ENCODE data around the gene FES.
"Not testable (repeated sequence)": the region's sequence is repeated elsewhere in the genome, so short reads cannot be mapped to it uniquely, and the experiment has no call there.

FES gene

GRCh38 chr15:90905306-90906180 lies 21.2 kb downstream of the FES start:
- no peaks in the 10 kb centered on the region for H3K36me3 ChIP-seq
- H3K27ac ChIP-seq: no peak overlapping the region
- no peak overlapping the region for H3K4me3 ChIP-seq (ENCODE audit: low read depth, low read length)
- H3K27me3 ChIP-seq (ENCODE audit: insufficient read depth, low read depth, severe bottlenecking): peaks cover 57% of the 10 kb centered on the region
- DNase-seq: no peak
- H3K9me3 ChIP-seq (ENCODE audit: severe bottlenecking): no peaks in the 10 kb centered on the region
- TF ChIP-seq, protein P1, sequence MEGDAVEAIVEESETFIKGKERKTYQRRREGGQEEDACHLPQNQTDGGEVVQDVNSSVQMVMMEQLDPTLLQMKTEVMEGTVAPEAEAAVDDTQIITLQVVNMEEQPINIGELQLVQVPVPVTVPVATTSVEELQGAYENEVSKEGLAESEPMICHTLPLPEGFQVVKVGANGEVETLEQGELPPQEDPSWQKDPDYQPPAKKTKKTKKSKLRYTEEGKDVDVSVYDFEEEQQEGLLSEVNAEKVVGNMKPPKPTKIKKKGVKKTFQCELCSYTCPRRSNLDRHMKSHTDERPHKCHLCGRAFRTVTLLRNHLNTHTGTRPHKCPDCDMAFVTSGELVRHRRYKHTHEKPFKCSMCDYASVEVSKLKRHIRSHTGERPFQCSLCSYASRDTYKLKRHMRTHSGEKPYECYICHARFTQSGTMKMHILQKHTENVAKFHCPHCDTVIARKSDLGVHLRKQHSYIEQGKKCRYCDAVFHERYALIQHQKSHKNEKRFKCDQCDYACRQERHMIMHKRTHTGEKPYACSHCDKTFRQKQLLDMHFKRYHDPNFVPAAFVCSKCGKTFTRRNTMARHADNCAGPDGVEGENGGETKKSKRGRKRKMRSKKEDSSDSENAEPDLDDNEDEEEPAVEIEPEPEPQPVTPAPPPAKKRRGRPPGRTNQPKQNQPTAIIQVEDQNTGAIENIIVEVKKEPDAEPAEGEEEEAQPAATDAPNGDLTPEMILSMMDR (IDR thresholded peaks at IDR 0.05; ENCODE audit: low read depth, low read length): no peak

DNA sequence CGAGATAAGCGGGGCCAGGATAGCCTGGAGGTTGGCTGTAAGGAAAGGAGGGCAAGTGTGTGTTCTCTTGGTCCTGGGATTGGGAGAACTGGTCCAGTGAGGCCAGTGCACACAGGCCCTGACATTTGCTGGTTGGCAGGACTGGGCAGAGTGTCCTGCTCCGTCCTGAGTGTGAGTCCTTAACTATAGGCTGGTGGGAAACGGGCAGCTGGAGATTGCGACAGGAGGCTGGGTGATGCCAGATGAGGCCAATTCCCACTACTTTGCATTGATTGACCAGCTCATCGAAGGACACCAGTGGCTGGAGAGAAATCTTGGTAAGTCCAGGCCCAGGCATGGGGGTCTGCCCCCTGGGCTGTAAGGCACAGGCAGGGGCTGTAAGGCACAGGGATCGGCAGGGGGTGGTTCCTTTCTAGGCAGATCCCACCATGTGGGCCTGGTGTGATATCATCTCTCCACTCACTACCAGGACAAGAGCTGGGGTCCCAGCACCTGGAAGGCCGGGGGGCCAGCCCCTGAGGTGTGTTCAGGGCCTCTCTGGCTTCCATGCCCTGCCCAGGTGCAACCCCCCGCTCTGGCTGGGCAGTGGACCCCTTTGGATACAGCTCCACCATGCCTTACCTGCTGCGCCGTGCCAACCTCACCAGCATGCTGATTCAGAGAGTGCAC lies 22.0 kb downstream of the FES start:
- TF ChIP-seq, protein P1 (IDR thresholded peaks at IDR 0.05; ENCODE audit: low read depth, low read length): no peak
- Histone ChIP-seq H3K27ac (no peak overlapping the region), H3K27me3 (ENCODE audit: insufficient read depth, low read depth, severe bottlenecking) (peaks cover 53% of the 10 kb centered on the region), H3K4me3 (ENCODE audit: low read depth, low read length) (no peak overlapping the region), H3K9me3 (ENCODE audit: severe bottlenecking) (no peaks in the 10 kb centered on the region), H3K36me3 (no peaks in the 10 kb centered on the region)
- no peak for DNase-seq

DNA sequence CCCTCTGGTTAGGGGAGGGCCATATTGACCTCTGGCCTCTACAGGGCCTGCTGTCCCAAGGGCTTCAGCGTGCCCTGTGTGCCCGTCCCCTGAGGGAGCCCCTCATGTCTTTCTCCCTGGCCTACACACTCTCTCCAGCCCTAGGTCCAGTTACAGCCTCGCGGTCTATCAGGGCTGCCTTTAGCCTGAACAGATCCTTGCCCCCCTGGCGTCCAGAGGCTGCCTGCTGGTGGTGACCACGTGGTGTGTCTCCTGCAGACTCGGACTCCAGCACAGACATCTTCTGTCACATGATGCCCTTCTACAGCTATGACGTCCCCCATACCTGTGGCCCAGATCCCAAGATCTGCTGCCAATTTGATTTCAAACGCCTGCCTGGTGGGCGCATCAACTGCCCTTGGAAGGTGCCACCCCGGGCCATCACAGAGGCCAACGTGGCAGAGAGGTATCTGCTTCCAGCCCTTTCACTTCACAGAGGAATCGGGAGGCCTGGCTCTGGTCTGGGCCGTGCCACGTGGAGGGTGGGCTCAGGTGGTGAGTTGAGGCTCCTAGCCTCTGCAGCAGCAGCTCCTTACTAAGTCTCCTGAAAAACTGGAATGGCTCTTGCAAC lies 22.9 kb downstream of the FES start:
- Histone ChIP-seq H3K9me3 (ENCODE audit: severe bottlenecking) (no peaks in the 10 kb centered on the region), H3K36me3 (no peaks in the 10 kb centered on the region), H3K27ac (no peak overlapping the region), H3K4me3 (ENCODE audit: low read depth, low read length) (no peak overlapping the region), H3K27me3 (ENCODE audit: insufficient read depth, low read depth, severe bottlenecking) (peaks cover 44% of the 10 kb centered on the region)
- no peak for DNase-seq
- TF ChIP-seq, protein P1 (IDR thresholded peaks at IDR 0.05; ENCODE audit: low read depth, low read length): no peak

- H3K27ac ChIP-seq: no peak overlapping the region
- H3K27me3 ChIP-seq (ENCODE audit: insufficient read depth, low read depth, severe bottlenecking): peaks cover 41% of the 10 kb centered on the region
- no peaks in the 10 kb centered on the region for H3K36me3 ChIP-seq
- H3K4me3 ChIP-seq (ENCODE audit: low read depth, low read length): no peak overlapping the region
- no peaks in the 10 kb centered on the region for H3K9me3 ChIP-seq (ENCODE audit: severe bottlenecking)
- TF ChIP-seq, protein P1 (IDR thresholded peaks at IDR 0.05; ENCODE audit: low read depth, low read length): no peak
- DNase-seq: no peak
Measured at GRCh38 chr15:90907838-90908507, 23.7 kb downstream of the FES start.

DNA sequence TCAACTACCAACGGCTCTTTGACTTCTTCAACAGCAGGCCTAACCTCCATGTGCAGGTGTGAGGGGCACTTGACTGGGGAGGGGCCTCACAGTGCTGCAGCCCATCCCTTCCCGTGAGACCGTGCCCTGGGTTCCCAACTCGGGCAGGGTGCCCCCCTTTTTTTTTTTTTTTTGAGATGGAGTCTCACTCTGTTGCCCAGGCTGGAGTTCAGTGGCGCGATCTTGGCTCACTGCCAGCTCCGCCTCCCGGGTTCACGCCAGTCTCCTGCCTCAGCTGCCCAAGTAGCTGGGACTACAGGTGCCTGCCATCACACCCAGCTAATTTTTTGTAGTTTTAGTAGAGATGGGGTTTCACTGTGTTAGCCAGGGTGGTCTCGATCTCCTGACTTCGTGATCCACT lies 25.1 kb downstream of the FES start:
- not testable (repeated sequence) for DNase-seq; H3K36me3 ChIP-seq; H3K27ac ChIP-seq; H3K4me3 ChIP-seq (ENCODE audit: low read depth, low read length); H3K9me3 ChIP-seq (ENCODE audit: severe bottlenecking)
- peaks cover 29% of the 10 kb centered on the region for H3K27me3 ChIP-seq (ENCODE audit: insufficient read depth, low read depth, severe bottlenecking)

- peaks cover 25% of the 10 kb centered on the region for H3K27me3 ChIP-seq (ENCODE audit: insufficient read depth, low read depth, severe bottlenecking)
- TF ChIP-seq, protein P1 (IDR thresholded peaks at IDR 0.05; ENCODE audit: low read depth, low read length): no peak
- no peak overlapping the region for H3K4me3 ChIP-seq (ENCODE audit: low read depth, low read length)
- no peak overlapping the region for H3K27ac ChIP-seq
- H3K36me3 ChIP-seq: no peaks in the 10 kb centered on the region
- DNase-seq: no peak
- H3K9me3 ChIP-seq (ENCODE audit: severe bottlenecking): no peaks in the 10 kb centered on the region
Measured at GRCh38 chr15:90909976-90910375, 25.7 kb downstream of the FES start.
